ENCODE results near the gene CATSPERD.

Gene CATSPERD

GRCh38 chr19:5719961-5720790 is at the start of gene CATSPERD, which contains the start of gene LONP1:
Gene CATSPERD (plus strand): TSS chr19:5720637. CDS start chr19:5720738, 101 bp downstream.
Gene LONP1 (minus strand): TSS chr19:5720146. CDS start chr19:5720132, 14 bp downstream.
- peak; percentile 96 to 98 (median 97) for DNase-seq (ENCODE audit: low read depth in 3 of 3)

GRCh38 chr19:5671600-5671999 is 48.8 kb upstream of the CATSPERD start:
- DNase-seq (ENCODE audit: low read depth in 3 of 3): no peak

GRCh38 chr19:5672708-5673459 is 47.6 kb upstream of the CATSPERD start:
- no peak for DNase-seq (ENCODE audit: low read depth in 3 of 3)

GRCh38 chr19:5673752-5674151 is 46.7 kb upstream of the CATSPERD start:
- no peak for DNase-seq (ENCODE audit: low read depth in 3 of 3)

GRCh38 chr19:5674714-5675113 is 45.7 kb upstream of the CATSPERD start:
- DNase-seq (ENCODE audit: low read depth in 3 of 3): no peak

GRCh38 chr19:5676105-5676771 is 44.2 kb upstream of the CATSPERD start:
- DNase-seq (ENCODE audit: low read depth in 3 of 3): no peak

- DNase-seq (ENCODE audit: low read depth in 3 of 3): no peak
Observed at GRCh38 chr19:5676772-5677105, 43.7 kb upstream of the CATSPERD start.

- DNase-seq (ENCODE audit: low read depth in 3 of 3): no peak
Observed at GRCh38 chr19:5677136-5677535, 43.3 kb upstream of the CATSPERD start.

- no peak for DNase-seq (ENCODE audit: low read depth in 3 of 3)
Observed at GRCh38 chr19:5677580-5677979, 42.9 kb upstream of the CATSPERD start.

GRCh38 chr19:5678071-5678718 is 42.2 kb upstream of the CATSPERD start:
- no peak for DNase-seq (ENCODE audit: low read depth in 3 of 3)

- no peak for DNase-seq (ENCODE audit: low read depth in 3 of 3)
Observed at GRCh38 chr19:5679289-5680083, 41.0 kb upstream of the CATSPERD start.

GRCh38 chr19:5680084-5680436 is 40.4 kb upstream of the CATSPERD start:
- DNase-seq (ENCODE audit: low read depth in 3 of 3): no peak

- DNase-seq (ENCODE audit: low read depth in 3 of 3): peak; percentile 91 to 97 (median 97)
Observed at GRCh38 chr19:5680437-5681368, 39.7 kb upstream of the CATSPERD start, which contains the start of the genes HSD11B1L and MICOS13. Gene HSD11B1L (plus strand): TSS chr19:5681027. CDS start chr19:5684833, 3,806 bp downstream. Gene MICOS13 (minus strand): TSS chr19:5680516. CDS start chr19:5680486, 30 bp downstream.

GRCh38 chr19:5681391-5682106 is 38.9 kb upstream of the CATSPERD start:
- no peak for DNase-seq (ENCODE audit: low read depth in 3 of 3)

GRCh38 chr19:5682107-5682482 is 38.3 kb upstream of the CATSPERD start:
- no peak for DNase-seq (ENCODE audit: low read depth in 3 of 3)

GRCh38 chr19:5683177-5683886 is 37.1 kb upstream of the CATSPERD start:
- DNase-seq (ENCODE audit: low read depth in 3 of 3): no peak

GRCh38 chr19:5684694-5685430 is 35.6 kb upstream of the CATSPERD start:
- DNase-seq (ENCODE audit: low read depth in 3 of 3): no peak

GRCh38 chr19:5686326-5686646 is 34.2 kb upstream of the CATSPERD start:
- no peak for DNase-seq (ENCODE audit: low read depth in 3 of 3)

All from stimulated activated CD4-positive, alpha-beta T cell treated with anti-CD3 and anti-CD28 coated beads, TNF-alpha, amount 100 ng/mL, for 24 hours (primary cell).